Fibroblast of lung (primary cell): ENCODE results near the gene RASSF4. TPM values are rescaled to one million over a fixed set of nuclear protein-coding genes. Genes with fewer than 3 reads are reported as not detected.

ENCODE experiments used
- DNase-seq, 2 donors: peaks; one replicate each; pipeline versions ENCODE4 v3.0.0 to v3.0.0-alpha.2; 2010; ENCODE audit warnings: low read depth in 2 of 2
- H2AFZ ChIP-seq: 2 replicates; pipeline ENCODE4 v1.5.1; 2012; ENCODE audit warnings: low read length, control low read depth, inconsistent platforms
- H3K27ac ChIP-seq: 2 replicates; pipeline ENCODE4 v1.5.1; 2011; ENCODE audit warnings: low read length, control low read depth; ENCODE audit not compliant: insufficient read depth
- H3K27me3 ChIP-seq: 2 replicates; pipeline ENCODE4 v1.5.1; 2011; ENCODE audit warnings: mild to moderate bottlenecking, low read length; ENCODE audit not compliant: control insufficient read depth, insufficient read depth
- H3K36me3 ChIP-seq: 2 replicates; pipeline ENCODE4 v1.5.1; 2011; ENCODE audit warnings: low read length; ENCODE audit not compliant: control insufficient read depth, insufficient read depth
- H3K4me1 ChIP-seq: 2 replicates; pipeline ENCODE4 v1.5.1; 2011; ENCODE audit warnings: low read length; ENCODE audit not compliant: control insufficient read depth, insufficient read depth; ENCODE audit errors: extremely low read depth
- H3K4me2 ChIP-seq: 2 replicates; pipeline ENCODE4 v1.5.1; 2011; ENCODE audit warnings: low read length, control low read depth; ENCODE audit not compliant: insufficient read depth; ENCODE audit errors: extremely low read depth
- H3K4me3 ChIP-seq, 4 experiments: fragments of 200-600 bp in 1 of 4; sonication (generic) in 1 of 4; replicated peaks in 1 of 4; 2 replicates each; pipeline ENCODE4 v1.5.1; 2011 to 2016; ENCODE audit warnings: low read length in 4 of 4, low read depth in 3 of 4, mild to moderate bottlenecking in 3 of 4, control low read depth in 2 of 4, inconsistent platforms in 1 of 4, mixed read lengths in 1 of 4; ENCODE audit not compliant: insufficient read depth in 1 of 4; ENCODE audit errors: control extremely low read depth in 1 of 4
- H3K79me2 ChIP-seq: 2 replicates; pipeline ENCODE4 v1.5.1; 2012; ENCODE audit warnings: mild to moderate bottlenecking, low read length, inconsistent platforms; ENCODE audit not compliant: control insufficient read depth, insufficient read depth
- H3K9ac ChIP-seq: 2 replicates; pipeline ENCODE4 v1.5.1; 2011; ENCODE audit warnings: mild to moderate bottlenecking, low read length, control low read depth; ENCODE audit not compliant: insufficient read depth
- H3K9me3 ChIP-seq: 2 replicates; pipeline ENCODE4 v1.5.1; 2012; ENCODE audit warnings: low read depth, low read length; ENCODE audit not compliant: control insufficient read depth, insufficient read depth
- H4K20me1 ChIP-seq: 2 replicates; pipeline ENCODE4 v1.5.1; 2011; ENCODE audit warnings: low read length; ENCODE audit not compliant: control insufficient read depth, insufficient read depth; ENCODE audit errors: extremely low read depth
- EZH2 ChIP-seq: IDR thresholded peaks from 2 replicates; pipeline ENCODE4 v1.5.1; 2012; ENCODE audit warnings: low read length, control low read depth, mild to moderate bottlenecking; ENCODE audit errors: missing control alignments
- polyA plus RNA-seq, 2 donors: library from polyadenylated mRNA; depleted of rRNA in 1 of 2; stranded (reverse) in 1 of 2; unstranded in 1 of 2; fragments of >200 nt; gene quantifications; 2 replicates each; pipeline ENCODE4 v1.2.1, GENCODE V29; 2011 to 2012; ENCODE audit warnings: missing spikeins in 1 of 2
- total RNA-seq: library from RNA; depleted of rRNA; stranded (reverse); fragments of >200 nt; gene quantifications from 2 replicates; pipeline ENCODE4 v1.2.1, GENCODE V29; 2014
- TF ChIP-seq, protein P1 (sequence below), 2 donors: IDR thresholded peaks in 1 of 2; conservative IDR thresholded peaks in 1 of 2; 1 replicate in 1 of 2; 2 replicates in 1 of 2; pipeline ENCODE4 v1.5.1; 2011 to 2012; ENCODE audit warnings: low read length in 2 of 2, control low read depth in 1 of 2, inconsistent platforms in 1 of 2, low read depth in 1 of 2, mild to moderate bottlenecking in 1 of 2

The RASSF4 gene
- total and polyA plus RNA-seq, 2 donors (not counting 1 experiment from before 2014, with no cell fraction given), result 6.4 to 11.4 TPM

DNA sequence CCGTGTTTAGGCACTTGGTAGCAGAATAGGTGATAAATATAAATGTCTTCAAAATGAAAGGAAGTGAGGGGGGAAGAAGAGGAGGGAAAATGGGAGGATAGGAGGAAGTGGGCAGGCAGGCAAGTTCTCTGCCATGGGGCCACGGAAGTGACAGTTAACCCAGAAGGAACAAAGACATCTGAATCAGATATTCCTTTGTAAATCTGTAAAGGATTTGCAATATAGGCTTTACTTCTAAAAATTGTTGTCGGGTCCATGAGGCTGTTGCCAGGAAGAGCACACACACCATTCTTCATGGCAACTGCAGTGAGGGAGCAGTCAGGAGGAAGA lies 23.7 kb upstream of the RASSF4 start:
- TF ChIP-seq, protein P1, sequence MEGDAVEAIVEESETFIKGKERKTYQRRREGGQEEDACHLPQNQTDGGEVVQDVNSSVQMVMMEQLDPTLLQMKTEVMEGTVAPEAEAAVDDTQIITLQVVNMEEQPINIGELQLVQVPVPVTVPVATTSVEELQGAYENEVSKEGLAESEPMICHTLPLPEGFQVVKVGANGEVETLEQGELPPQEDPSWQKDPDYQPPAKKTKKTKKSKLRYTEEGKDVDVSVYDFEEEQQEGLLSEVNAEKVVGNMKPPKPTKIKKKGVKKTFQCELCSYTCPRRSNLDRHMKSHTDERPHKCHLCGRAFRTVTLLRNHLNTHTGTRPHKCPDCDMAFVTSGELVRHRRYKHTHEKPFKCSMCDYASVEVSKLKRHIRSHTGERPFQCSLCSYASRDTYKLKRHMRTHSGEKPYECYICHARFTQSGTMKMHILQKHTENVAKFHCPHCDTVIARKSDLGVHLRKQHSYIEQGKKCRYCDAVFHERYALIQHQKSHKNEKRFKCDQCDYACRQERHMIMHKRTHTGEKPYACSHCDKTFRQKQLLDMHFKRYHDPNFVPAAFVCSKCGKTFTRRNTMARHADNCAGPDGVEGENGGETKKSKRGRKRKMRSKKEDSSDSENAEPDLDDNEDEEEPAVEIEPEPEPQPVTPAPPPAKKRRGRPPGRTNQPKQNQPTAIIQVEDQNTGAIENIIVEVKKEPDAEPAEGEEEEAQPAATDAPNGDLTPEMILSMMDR (conservative IDR thresholded peaks at IDR 0.05 in 1 of 2, IDR thresholded peaks at IDR 0.05 in 1 of 2; ENCODE audit: low read depth in 1 of 2, low read length in 2 of 2), result no peak
- TF ChIP-seq EZH2, result no peak
- H4K20me1 ChIP-seq, result no peaks in the 10 kb centered on the region
- no peaks in the 10 kb centered on the region for H3K27me3 ChIP-seq
- H3K4me1 ChIP-seq, result no peaks in the 10 kb centered on the region
- H3K9me3 ChIP-seq, result no peaks in the 10 kb centered on the region
- no peak overlapping the region for H3K9ac ChIP-seq
- no peak overlapping the region for H3K4me2 ChIP-seq
- no peak overlapping the region for H3K4me3 ChIP-seq
- no peaks in the 10 kb centered on the region for H3K79me2 ChIP-seq
- H3K27ac ChIP-seq, result no peak overlapping the region
- no peak for DNase-seq
- H2AFZ ChIP-seq, result no peak overlapping the region
- H3K36me3 ChIP-seq, result no peaks in the 10 kb centered on the region

DNA sequence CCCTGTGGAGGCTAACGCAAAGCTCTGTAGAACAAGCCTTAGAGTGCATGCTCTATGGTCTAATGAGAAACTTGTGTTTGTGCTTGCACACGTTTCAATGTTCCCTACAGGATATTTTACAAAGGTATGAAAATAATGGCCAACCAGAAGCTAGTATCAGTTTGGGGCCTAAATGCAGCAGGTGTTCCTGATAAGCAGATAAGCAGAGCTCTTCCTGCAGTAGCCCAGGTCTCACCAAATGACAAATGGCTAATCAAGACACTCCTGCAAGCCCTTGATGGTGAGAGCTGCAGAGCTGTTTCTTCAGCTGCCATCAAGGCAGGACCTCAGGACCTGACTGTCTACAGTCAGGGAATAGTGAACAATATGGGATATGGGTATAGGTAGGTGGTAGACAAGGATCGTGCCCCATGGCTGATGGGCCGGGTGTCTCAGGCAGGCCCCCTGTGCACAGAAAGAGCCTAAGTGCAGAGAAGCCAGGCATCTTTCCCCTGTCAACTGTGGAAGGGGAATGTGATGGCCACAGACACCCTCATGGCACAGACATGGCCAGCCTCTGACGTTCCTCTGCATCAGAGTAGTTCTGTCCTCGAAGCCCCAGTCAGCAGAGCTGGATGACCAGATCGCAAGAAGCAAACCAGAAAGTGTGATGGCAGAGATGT lies 23.2 kb upstream of the RASSF4 start:
- Histone ChIP-seq H3K4me3 (no peak overlapping the region), H3K9me3 (no peaks in the 10 kb centered on the region), H3K27ac (no peak overlapping the region), H3K79me2 (no peaks in the 10 kb centered on the region), H2AFZ (no peak overlapping the region), H3K9ac (no peak overlapping the region), H3K4me1 (no peaks in the 10 kb centered on the region), H3K36me3 (no peaks in the 10 kb centered on the region), H3K4me2 (no peak overlapping the region), H4K20me1 (no peaks in the 10 kb centered on the region), H3K27me3 (no peaks in the 10 kb centered on the region)
- TF ChIP-seq, protein P1 (conservative IDR thresholded peaks at IDR 0.05 in 1 of 2, IDR thresholded peaks at IDR 0.05 in 1 of 2; ENCODE audit: low read depth in 1 of 2, low read length in 2 of 2), result no peak
- no peak for TF ChIP-seq EZH2
- no peak for DNase-seq

DNA sequence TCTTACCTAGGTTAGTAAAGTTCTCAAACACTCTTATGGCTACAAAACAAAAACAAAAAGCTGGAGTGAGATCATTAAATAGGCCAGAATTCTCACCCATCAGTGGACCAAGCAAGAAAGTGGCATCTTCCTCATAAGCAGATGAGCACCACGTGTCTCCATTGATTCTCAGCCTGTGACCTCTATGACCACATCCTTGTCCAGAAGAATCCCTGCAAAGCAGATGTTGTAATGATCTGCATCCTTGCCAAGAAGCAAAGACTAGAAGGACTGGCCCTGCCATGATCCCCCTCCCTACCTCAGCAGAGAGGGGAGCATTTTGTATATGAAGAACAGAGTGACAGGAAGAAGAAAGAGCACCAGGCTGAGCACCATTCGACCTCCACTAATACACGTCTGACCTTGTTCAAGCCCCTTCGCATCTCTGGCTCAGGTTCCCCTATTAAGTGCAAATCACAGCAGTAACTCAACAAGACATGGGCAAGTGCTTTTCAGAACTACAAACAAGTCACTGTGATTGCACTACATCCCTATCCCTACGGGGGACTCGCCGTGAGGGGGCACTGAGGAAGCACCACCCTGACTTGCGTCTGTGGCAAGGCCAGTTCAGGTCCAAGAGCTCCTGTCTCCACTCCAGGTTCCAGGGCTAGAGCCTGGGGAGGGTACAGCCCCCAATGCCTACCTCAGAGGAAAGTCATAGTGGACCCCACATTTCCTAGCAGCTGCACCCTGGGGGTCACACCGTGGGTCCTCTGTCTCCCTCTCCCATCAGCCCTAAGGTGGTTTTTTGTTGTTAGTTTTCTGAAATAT lies 22.2 kb upstream of the RASSF4 start:
- Histone ChIP-seq H4K20me1 (no peaks in the 10 kb centered on the region), H3K4me3 (no peak overlapping the region), H3K27me3 (no peaks in the 10 kb centered on the region), H3K79me2 (no peaks in the 10 kb centered on the region), H3K27ac (no peak overlapping the region), H2AFZ (no peak overlapping the region), H3K36me3 (no peaks in the 10 kb centered on the region), H3K4me1 (no peaks in the 10 kb centered on the region), H3K9ac (no peak overlapping the region), H3K4me2 (no peak overlapping the region), H3K9me3 (no peaks in the 10 kb centered on the region)
- TF ChIP-seq EZH2, result no peak
- TF ChIP-seq, protein P1 (conservative IDR thresholded peaks at IDR 0.05 in 1 of 2, IDR thresholded peaks at IDR 0.05 in 1 of 2; ENCODE audit: low read depth in 1 of 2, low read length in 2 of 2), result no peak
- DNase-seq, result no peak
